Measurements from ENCODE around the gene NWD2.

Gene NWD2

DNA sequence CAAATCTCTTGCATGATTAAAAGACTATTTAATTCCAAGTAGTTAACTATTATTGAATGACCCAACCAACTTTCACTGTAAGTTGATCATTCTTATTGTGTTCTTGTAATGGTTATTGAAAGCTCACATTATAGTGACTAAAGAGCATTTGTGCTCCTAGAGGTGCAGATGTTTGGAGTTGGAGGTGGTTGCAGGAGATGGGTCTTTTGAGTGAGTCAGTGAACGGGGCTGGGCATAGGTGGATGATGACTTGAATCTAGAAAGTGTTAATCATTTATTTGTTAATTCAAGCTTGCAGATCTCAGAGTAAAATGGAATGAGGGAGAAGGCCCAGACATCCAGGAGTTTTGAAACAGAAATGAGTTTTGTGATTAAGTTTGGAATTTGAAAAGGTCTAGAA is 13.7 kb downstream of the NWD2 start:
- no peak overlapping the region for H2AFZ ChIP-seq (ENCODE audit: low read depth, low read length, severe bottlenecking)
- TF ChIP-seq, protein P1, sequence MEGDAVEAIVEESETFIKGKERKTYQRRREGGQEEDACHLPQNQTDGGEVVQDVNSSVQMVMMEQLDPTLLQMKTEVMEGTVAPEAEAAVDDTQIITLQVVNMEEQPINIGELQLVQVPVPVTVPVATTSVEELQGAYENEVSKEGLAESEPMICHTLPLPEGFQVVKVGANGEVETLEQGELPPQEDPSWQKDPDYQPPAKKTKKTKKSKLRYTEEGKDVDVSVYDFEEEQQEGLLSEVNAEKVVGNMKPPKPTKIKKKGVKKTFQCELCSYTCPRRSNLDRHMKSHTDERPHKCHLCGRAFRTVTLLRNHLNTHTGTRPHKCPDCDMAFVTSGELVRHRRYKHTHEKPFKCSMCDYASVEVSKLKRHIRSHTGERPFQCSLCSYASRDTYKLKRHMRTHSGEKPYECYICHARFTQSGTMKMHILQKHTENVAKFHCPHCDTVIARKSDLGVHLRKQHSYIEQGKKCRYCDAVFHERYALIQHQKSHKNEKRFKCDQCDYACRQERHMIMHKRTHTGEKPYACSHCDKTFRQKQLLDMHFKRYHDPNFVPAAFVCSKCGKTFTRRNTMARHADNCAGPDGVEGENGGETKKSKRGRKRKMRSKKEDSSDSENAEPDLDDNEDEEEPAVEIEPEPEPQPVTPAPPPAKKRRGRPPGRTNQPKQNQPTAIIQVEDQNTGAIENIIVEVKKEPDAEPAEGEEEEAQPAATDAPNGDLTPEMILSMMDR (IDR thresholded peaks at IDR 0.05; ENCODE audit: insufficient read depth, low read length, poor library complexity, severe bottlenecking), result no peak
- no peak for TF ChIP-seq EZH2phosphoT487 (conservative IDR thresholded peaks at IDR 0.05; ENCODE audit: low read length)
- H3K4me3 ChIP-seq (ENCODE audit: insufficient read depth, low read length, poor library complexity, severe bottlenecking), result no peak overlapping the region
- H3K27ac ChIP-seq (ENCODE audit: low read depth, low read length), result no peak overlapping the region
- no peaks in the 10 kb centered on the region for H3K9me3 ChIP-seq (ENCODE audit: insufficient read depth, low read length)
- H3K36me3 ChIP-seq (ENCODE audit: low read length), result no peaks in the 10 kb centered on the region
- H3K79me2 ChIP-seq (ENCODE audit: insufficient read depth, low read length), result no peaks in the 10 kb centered on the region
- H3K27me3 ChIP-seq (ENCODE audit: low read length), result no peaks in the 10 kb centered on the region
- H3F3A ChIP-seq (ENCODE audit: insufficient read depth), result no peaks in the 10 kb centered on the region
- no peak overlapping the region for H3K9ac ChIP-seq (ENCODE audit: low read length)
- no peaks in the 10 kb centered on the region for H3K9me2 ChIP-seq (replicated peaks; ENCODE audit: insufficient read depth, low read length)
- H3K4me2 ChIP-seq (ENCODE audit: low read depth, low read length, poor library complexity, severe bottlenecking), result no peak overlapping the region
- H4K20me1 ChIP-seq (ENCODE audit: low read depth, low read length), result no peaks in the 10 kb centered on the region

DNA sequence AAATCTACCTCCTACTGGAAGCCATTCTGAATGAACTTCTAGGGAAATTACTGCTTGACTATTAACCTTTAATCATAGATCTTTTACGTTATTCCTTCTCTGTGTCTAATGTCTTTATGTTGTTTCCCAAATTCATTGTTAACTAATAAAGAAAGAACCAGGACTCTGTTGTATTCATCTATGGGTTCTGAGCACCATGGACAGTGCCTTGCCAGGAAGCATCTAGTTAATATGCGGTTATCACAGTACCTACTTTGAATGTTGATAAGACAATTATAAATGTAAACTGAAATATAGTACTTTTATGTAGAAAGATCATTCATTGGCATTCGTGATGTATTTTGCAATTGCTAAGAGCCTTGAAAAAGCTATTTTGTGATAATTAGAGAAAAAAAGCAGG is 23.8 kb downstream of the NWD2 start:
- no peak overlapping the region for H3K4me2 ChIP-seq (ENCODE audit: low read depth, low read length, poor library complexity, severe bottlenecking)
- no peaks in the 10 kb centered on the region for H3K79me2 ChIP-seq (ENCODE audit: insufficient read depth, low read length)
- TF ChIP-seq EZH2phosphoT487 (conservative IDR thresholded peaks at IDR 0.05; ENCODE audit: low read length), result no peak
- TF ChIP-seq, protein P1 (IDR thresholded peaks at IDR 0.05; ENCODE audit: insufficient read depth, low read length, poor library complexity, severe bottlenecking), result no peak
- no peaks in the 10 kb centered on the region for H4K20me1 ChIP-seq (ENCODE audit: low read depth, low read length)
- no peaks in the 10 kb centered on the region for H3K9me2 ChIP-seq (replicated peaks; ENCODE audit: insufficient read depth, low read length)
- no peak overlapping the region for H3K9ac ChIP-seq (ENCODE audit: low read length)
- H3F3A ChIP-seq (ENCODE audit: insufficient read depth), result no peaks in the 10 kb centered on the region
- no peaks in the 10 kb centered on the region for H3K36me3 ChIP-seq (ENCODE audit: low read length)
- H2AFZ ChIP-seq (ENCODE audit: low read depth, low read length, severe bottlenecking), result no peak overlapping the region
- H3K27me3 ChIP-seq (ENCODE audit: low read length), result no peaks in the 10 kb centered on the region
- H3K27ac ChIP-seq (ENCODE audit: low read depth, low read length), result no peak overlapping the region
- no peak overlapping the region for H3K4me3 ChIP-seq (ENCODE audit: insufficient read depth, low read length, poor library complexity, severe bottlenecking)
- H3K9me3 ChIP-seq (ENCODE audit: insufficient read depth, low read length), result no peaks in the 10 kb centered on the region

DNA sequence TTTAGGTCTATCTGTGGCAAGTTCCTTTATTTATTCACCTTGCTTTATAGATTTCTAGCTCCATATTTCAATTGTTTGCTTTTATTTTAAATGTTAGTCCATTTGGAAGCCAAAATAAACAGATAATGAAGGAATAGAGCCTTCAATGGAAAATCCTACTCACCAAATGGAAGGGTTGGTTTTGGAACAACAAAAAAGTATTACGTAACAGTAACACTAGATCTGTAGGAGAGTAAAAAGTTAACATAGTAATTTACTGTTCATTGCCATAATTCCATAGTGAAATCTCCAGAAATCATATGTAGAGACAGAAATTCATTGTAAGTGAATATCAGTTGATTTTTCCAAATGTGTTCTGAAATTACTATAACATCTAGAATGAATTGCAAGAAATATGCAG is 34.6 kb downstream of the NWD2 start:
- no peaks in the 10 kb centered on the region for H3K9me2 ChIP-seq (replicated peaks; ENCODE audit: insufficient read depth, low read length)
- H3K4me3 ChIP-seq (ENCODE audit: insufficient read depth, low read length, poor library complexity, severe bottlenecking), result no peak overlapping the region
- H3F3A ChIP-seq (ENCODE audit: insufficient read depth), result no peaks in the 10 kb centered on the region
- no peak overlapping the region for H3K4me2 ChIP-seq (ENCODE audit: low read depth, low read length, poor library complexity, severe bottlenecking)
- no peak overlapping the region for H3K9ac ChIP-seq (ENCODE audit: low read length)
- no peak overlapping the region for H3K27ac ChIP-seq (ENCODE audit: low read depth, low read length)
- H3K9me3 ChIP-seq (ENCODE audit: insufficient read depth, low read length), result no peaks in the 10 kb centered on the region
- H3K79me2 ChIP-seq (ENCODE audit: insufficient read depth, low read length), result no peaks in the 10 kb centered on the region
- no peaks in the 10 kb centered on the region for H4K20me1 ChIP-seq (ENCODE audit: low read depth, low read length)
- H3K27me3 ChIP-seq (ENCODE audit: low read length), result no peaks in the 10 kb centered on the region
- TF ChIP-seq EZH2phosphoT487 (conservative IDR thresholded peaks at IDR 0.05; ENCODE audit: low read length), result no peak
- TF ChIP-seq, protein P1 (IDR thresholded peaks at IDR 0.05; ENCODE audit: insufficient read depth, low read length, poor library complexity, severe bottlenecking), result no peak
- no peaks in the 10 kb centered on the region for H3K36me3 ChIP-seq (ENCODE audit: low read length)
- no peak overlapping the region for H2AFZ ChIP-seq (ENCODE audit: low read depth, low read length, severe bottlenecking)

Measured in SU-DHL-6 (cell line).